Melanocyte of skin (primary cell): ENCODE data around the gene ZNF600. TPM values are rescaled to one million over a fixed set of nuclear protein-coding genes. Genes with fewer than 3 reads are reported as not detected.

Experiments used
- total RNA-seq, 2 donors: library from RNA; depleted of rRNA; stranded (reverse); fragments of >200 nt; gene quantifications; 2 replicates each; pipeline ENCODE4 v1.2.3, GENCODE V29; 2012

Gene ZNF600
- total RNA-seq, result 1 to 10 TPM; 4.5 to 5.0 TPM

GRCh38 chr19:52786464-52787354 lies at the start of gene ZNF600:
Gene ZNF600, minus strand, starts transcription at chr19:52786791. Its CDS starts 7,903 bp downstream, at chr19:52778888.

GRCh38 chr19:52821204-52821960 lies 34.8 kb upstream of the ZNF600 start, which contains the start of gene ZNF28:
Gene ZNF28, minus strand, starts transcription at chr19:52821633. Its CDS starts 3,675 bp downstream, at chr19:52817958.

GRCh38 chr19:52734893-52735661 lies 51.5 kb downstream of the ZNF600 start, which contains the start of gene ZNF611:
Gene ZNF611, minus strand, starts transcription at chr19:52735044. Its CDS starts 19,150 bp downstream, at chr19:52715894.

Other genes starting within 250 kb of the ZNF600 start
- gene ZNF701, start 216.5 kb downstream of the ZNF600 start, total RNA-seq, result 10 to 100 TPM; 12.0 to 12.3 TPM
- gene ZNF83, start 148.4 kb downstream of the ZNF600 start, total RNA-seq, result 10 to 100 TPM; 27.6 to 34.1 TPM
- 1 to 10 TPM; 6.9 to 8.7 TPM for gene ZNF611, start 51.7 kb downstream of the ZNF600 start, total RNA-seq
- gene ZNF28, start 34.8 kb upstream of the ZNF600 start, total RNA-seq, result 10 to 100 TPM; 17.9 to 19.3 TPM
- gene ZNF468, start 70.8 kb upstream of the ZNF600 start, total RNA-seq, result 10 to 100 TPM; 22.6 to 22.7 TPM
- 1 to 10 TPM; 7.7 to 9.3 TPM for gene ZNF320, start 110.8 kb upstream of the ZNF600 start, total RNA-seq
- 1 to 10 TPM; 2.1 to 4.7 TPM for gene ZNF888, start 136.6 kb upstream of the ZNF600 start, total RNA-seq
- 10 to 100 TPM in 1 of 2 donors, 1 to 10 TPM in 1; 6.5 to 10.3 TPM for gene ZNF816, start 176.1 kb upstream of the ZNF600 start, total RNA-seq
- gene ERVV-1, start 227.1 kb upstream of the ZNF600 start, total RNA-seq, result not detected